Measurements from ENCODE around the gene PLA2G5. TPM values are rescaled to one million over a fixed set of nuclear protein-coding genes. Genes with fewer than 3 reads are reported as not detected.

The PLA2G5 gene
- total RNA-seq, 1 donor from 2014 or later, result not detected

DNA sequence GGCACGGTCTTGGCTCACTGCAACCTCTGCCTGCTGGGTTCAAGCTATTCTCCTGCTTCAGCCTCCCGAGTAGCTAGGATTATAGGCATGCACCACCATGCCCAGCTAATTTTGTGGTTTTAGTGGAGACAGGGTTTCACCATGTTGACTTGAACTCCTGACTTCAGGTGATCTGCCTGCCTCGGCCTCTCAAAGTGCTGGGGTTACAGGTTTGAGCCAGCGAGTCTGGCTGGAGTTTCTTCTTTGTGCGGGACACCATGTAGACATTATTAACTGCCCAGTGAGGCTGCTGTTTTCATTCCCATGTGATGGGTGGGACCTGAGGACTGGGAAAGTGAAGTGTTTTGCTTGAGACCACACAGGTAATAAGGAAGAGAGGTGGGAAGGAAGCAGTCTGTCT is 23.3 kb downstream of the PLA2G5 start:
- H3K9me3 Mint-ChIP-seq, result peaks cover 16% of the 10 kb centered on the region
- H3K27me3 Mint-ChIP-seq (ENCODE audit: low read depth), result peaks cover 37% of the 10 kb centered on the region
- TF ChIP-seq, protein P1, sequence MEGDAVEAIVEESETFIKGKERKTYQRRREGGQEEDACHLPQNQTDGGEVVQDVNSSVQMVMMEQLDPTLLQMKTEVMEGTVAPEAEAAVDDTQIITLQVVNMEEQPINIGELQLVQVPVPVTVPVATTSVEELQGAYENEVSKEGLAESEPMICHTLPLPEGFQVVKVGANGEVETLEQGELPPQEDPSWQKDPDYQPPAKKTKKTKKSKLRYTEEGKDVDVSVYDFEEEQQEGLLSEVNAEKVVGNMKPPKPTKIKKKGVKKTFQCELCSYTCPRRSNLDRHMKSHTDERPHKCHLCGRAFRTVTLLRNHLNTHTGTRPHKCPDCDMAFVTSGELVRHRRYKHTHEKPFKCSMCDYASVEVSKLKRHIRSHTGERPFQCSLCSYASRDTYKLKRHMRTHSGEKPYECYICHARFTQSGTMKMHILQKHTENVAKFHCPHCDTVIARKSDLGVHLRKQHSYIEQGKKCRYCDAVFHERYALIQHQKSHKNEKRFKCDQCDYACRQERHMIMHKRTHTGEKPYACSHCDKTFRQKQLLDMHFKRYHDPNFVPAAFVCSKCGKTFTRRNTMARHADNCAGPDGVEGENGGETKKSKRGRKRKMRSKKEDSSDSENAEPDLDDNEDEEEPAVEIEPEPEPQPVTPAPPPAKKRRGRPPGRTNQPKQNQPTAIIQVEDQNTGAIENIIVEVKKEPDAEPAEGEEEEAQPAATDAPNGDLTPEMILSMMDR (conservative IDR thresholded peaks at IDR 0.05), result no peak
- no peak overlapping the region for H3K27ac Mint-ChIP-seq (ENCODE audit: unreplicated experiment)
- H3K4me3 Mint-ChIP-seq, result no peak overlapping the region
- no peaks in the 10 kb centered on the region for H3K36me3 Mint-ChIP-seq (ENCODE audit: low read depth)
- H3K4me1 Mint-ChIP-seq, result no peaks in the 10 kb centered on the region
- DNase-seq (ENCODE audit: low read depth, low spot score), result no peak

DNA sequence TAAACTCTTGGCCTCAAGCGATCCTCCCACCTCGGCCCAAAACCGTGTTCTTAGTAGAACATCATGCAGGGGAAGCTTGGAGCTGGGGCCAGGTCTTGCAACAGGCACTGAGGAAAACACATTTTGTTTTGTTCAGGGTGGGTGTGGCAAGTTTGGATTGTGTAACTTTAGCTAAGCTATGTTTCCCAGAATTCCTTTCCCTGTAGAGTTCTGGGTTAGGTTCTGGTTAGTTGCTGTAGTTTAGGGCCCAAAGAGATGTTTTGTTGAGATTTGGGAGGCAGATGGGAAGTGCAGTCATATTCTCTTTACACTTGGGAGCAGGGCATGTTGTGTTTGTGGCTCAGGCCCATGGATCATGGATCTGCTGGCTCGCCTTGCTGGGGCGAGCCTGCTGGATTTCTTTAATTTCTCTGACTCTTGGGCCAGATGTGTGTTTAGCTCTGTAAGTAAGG is 24.0 kb downstream of the PLA2G5 start:
- Mint-ChIP-seq H3K4me3 (no peak overlapping the region), H3K27me3 (ENCODE audit: low read depth) (peaks cover 37% of the 10 kb centered on the region), H3K36me3 (ENCODE audit: low read depth) (no peaks in the 10 kb centered on the region), H3K9me3 (peaks cover 16% of the 10 kb centered on the region), H3K27ac (ENCODE audit: unreplicated experiment) (no peak overlapping the region), H3K4me1 (no peaks in the 10 kb centered on the region)
- no peak for DNase-seq (ENCODE audit: low read depth, low spot score)
- TF ChIP-seq, protein P1 (conservative IDR thresholded peaks at IDR 0.05), result no peak

DNA sequence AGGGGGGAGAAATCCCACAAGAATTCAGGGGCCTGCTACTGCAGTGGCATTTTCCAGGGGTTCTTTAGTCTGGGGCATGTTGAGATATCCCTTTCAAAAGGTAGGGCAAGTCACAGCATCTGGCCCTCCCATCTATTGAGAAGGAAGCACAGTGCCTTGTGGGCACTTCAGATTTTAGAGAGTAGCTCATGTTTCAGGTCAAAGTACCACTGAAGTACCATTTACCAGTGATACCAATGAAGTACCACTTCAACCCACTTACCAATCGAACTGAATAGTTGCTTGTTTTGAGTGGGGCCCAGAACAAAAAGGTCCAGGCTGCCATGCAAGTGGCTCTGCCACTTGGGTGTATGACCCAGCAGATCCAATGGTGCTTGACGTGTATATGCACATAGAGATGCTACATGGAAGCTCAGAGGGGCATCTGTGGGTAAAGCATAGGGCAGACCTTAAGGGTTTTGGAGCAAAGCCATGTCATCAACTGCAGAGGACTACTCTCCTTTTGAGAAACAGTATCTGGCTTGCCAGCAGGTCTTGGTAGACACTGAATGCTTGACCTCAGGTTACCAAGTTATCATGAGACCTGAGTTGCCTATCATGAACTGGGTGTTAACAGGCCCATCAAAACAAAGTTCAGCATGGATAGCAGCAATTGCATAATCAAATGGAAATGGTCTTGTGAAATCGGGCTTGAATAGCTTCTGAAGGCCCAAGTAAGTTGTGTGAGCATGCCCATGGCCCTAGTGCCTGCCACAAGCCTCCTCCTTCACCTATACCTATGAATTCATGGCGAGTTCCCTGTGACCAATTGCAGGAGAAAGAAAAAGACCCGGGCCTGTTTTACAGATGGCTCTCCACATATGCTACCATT is 25.8 kb downstream of the PLA2G5 start:
- TF ChIP-seq, protein P1 (conservative IDR thresholded peaks at IDR 0.05), result no peak
- DNase-seq (ENCODE audit: low read depth, low spot score), result no peak
- Mint-ChIP-seq H3K4me1 (no peaks in the 10 kb centered on the region), H3K36me3 (ENCODE audit: low read depth) (no peaks in the 10 kb centered on the region), H3K27me3 (ENCODE audit: low read depth) (peaks cover 34% of the 10 kb centered on the region), H3K9me3 (peaks cover 14% of the 10 kb centered on the region), H3K4me3 (no peak overlapping the region), H3K27ac (ENCODE audit: unreplicated experiment) (no peak overlapping the region)

DNA sequence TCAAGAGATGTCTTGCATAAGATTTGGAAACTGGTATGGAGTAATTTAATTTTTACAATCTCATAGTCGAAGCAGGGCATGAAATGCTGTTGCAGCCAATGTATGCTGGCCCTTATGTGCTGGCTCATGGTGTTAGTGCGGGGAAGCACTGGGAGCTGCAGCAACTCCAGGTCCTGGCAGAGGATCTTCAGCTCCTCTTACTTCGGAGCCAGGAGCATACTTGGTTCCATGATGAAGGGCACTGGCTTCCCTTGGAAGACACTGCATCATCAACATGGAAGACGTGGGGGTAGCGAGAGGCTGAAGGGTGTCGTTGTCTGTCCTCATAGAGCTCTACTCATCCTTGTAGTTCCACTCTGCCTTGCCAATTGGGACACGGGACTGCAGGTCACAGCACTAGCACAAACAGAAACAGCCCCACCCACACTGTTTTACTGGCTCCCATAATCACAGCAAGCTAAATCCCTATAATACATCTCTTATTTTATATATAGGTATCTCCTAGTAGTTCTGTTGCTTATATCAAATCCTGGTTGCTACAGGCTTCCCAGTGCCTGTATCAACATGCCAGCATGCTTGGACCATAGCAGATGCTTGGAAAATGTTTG is 26.9 kb downstream of the PLA2G5 start:
- H3K36me3 Mint-ChIP-seq (ENCODE audit: low read depth), result no peaks in the 10 kb centered on the region
- no peak overlapping the region for H3K4me3 Mint-ChIP-seq
- TF ChIP-seq, protein P1 (conservative IDR thresholded peaks at IDR 0.05), result no peak
- no peak for DNase-seq (ENCODE audit: low read depth, low spot score)
- H3K9me3 Mint-ChIP-seq, result peaks cover 14% of the 10 kb centered on the region
- peaks cover 4% of the 10 kb centered on the region for H3K4me1 Mint-ChIP-seq
- no peak overlapping the region for H3K27ac Mint-ChIP-seq (ENCODE audit: unreplicated experiment)
- peaks cover 30% of the 10 kb centered on the region for H3K27me3 Mint-ChIP-seq (ENCODE audit: low read depth)

DNA sequence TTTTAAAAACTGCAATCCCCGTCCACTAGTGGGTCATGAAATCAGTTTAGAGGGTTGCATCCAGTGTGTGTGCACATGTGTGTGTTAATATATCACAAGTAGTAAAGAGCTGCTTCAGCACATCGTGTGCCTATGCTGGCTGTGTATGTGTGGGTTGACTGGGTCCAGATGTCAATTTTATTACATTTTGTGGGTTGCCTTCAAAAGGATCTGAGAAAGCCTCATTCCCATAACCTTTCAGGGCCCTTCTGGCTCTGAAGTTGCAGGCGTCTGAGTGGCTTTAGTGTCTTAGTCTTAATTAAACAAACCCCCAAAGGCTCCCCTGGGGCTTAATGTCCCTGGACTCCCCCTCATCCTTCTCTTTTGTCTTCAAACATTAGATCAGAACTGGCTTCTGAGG is 29.5 kb downstream of the PLA2G5 start:
- peaks cover 12% of the 10 kb centered on the region for H3K9me3 Mint-ChIP-seq

More for the DNA sequence above, 29.5 kb downstream of the PLA2G5 start:
- Mint-ChIP-seq H3K4me1 (peaks cover 4% of the 10 kb centered on the region), H3K27me3 (ENCODE audit: low read depth) (peaks cover 8% of the 10 kb centered on the region), H3K27ac (ENCODE audit: unreplicated experiment) (no peak overlapping the region), H3K36me3 (ENCODE audit: low read depth) (no peaks in the 10 kb centered on the region), H3K4me3 (no peak overlapping the region)
- TF ChIP-seq, protein P1 (conservative IDR thresholded peaks at IDR 0.05), result no peak
- no peak for DNase-seq (ENCODE audit: low read depth, low spot score)

All from neural crest cell (in vitro differentiated cells).